Hepatocyte (in vitro differentiated cells): ENCODE data around the gene ZBTB14.

Experiments
- EZH2 ChIP-seq: fragments of 200-600 bp; sonication (generic); IDR thresholded peaks from 2 replicates; pipeline ENCODE4 v1.6.1; 2016; ENCODE audit warnings: antibody characterized with exemption, mild to moderate bottlenecking, borderline replicate concordance
- EZH2phosphoT487 ChIP-seq: fragments of 200-600 bp; sonication (generic); IDR thresholded peaks from one replicate; pipeline ENCODE4 v1.6.1; 2018; ENCODE audit warnings: antibody characterized with exemption, mild to moderate bottlenecking, low read depth, moderate library complexity; ENCODE audit not compliant: unreplicated experiment, severe bottlenecking
- TF ChIP-seq, protein P1 (sequence below): fragments of 200-600 bp; sonication (generic); IDR thresholded peaks from 2 replicates; pipeline ENCODE4 v1.5.1; 2016; ENCODE audit warnings: antibody characterized with exemption, mild to moderate bottlenecking; ENCODE audit not compliant: poor library complexity

DNA sequence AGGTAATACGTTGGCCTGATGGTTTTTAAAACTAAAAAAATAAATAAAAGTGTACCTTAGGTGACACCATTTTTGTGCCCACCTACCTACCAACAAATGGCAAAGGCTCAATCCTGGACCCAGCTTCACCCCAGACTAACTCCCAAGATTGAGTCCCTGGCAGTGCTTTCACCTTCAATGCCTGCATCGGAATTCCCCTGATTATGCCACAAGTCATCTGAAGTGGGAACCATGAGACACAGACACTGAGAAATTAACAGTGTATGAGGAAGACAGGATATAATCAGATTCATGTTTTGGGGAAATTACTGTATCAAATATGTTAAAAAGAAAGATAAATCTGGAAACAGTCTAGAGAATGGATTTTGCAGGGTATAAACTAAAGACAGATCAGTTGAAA lies 41.6 kb downstream of the ZBTB14 start:
- TF ChIP-seq, protein P1, sequence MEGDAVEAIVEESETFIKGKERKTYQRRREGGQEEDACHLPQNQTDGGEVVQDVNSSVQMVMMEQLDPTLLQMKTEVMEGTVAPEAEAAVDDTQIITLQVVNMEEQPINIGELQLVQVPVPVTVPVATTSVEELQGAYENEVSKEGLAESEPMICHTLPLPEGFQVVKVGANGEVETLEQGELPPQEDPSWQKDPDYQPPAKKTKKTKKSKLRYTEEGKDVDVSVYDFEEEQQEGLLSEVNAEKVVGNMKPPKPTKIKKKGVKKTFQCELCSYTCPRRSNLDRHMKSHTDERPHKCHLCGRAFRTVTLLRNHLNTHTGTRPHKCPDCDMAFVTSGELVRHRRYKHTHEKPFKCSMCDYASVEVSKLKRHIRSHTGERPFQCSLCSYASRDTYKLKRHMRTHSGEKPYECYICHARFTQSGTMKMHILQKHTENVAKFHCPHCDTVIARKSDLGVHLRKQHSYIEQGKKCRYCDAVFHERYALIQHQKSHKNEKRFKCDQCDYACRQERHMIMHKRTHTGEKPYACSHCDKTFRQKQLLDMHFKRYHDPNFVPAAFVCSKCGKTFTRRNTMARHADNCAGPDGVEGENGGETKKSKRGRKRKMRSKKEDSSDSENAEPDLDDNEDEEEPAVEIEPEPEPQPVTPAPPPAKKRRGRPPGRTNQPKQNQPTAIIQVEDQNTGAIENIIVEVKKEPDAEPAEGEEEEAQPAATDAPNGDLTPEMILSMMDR = no peak
- TF ChIP-seq EZH2phosphoT487 (no peak), EZH2 (no peak)
